VCaP (cell line): ENCODE results near the gene BHLHA15.

Experiments
- H3K27ac ChIP-seq: fragments of 450-650 bp; 2 replicates; pipeline ENCODE4 v1.5.1; 2017
- CTCF ChIP-seq: fragments of 450-650 bp; conservative IDR thresholded peaks from 2 replicates; pipeline ENCODE4 v1.5.1; 2017; ENCODE audit warnings: mild to moderate bottlenecking, moderate library complexity

BHLHA15 gene

DNA sequence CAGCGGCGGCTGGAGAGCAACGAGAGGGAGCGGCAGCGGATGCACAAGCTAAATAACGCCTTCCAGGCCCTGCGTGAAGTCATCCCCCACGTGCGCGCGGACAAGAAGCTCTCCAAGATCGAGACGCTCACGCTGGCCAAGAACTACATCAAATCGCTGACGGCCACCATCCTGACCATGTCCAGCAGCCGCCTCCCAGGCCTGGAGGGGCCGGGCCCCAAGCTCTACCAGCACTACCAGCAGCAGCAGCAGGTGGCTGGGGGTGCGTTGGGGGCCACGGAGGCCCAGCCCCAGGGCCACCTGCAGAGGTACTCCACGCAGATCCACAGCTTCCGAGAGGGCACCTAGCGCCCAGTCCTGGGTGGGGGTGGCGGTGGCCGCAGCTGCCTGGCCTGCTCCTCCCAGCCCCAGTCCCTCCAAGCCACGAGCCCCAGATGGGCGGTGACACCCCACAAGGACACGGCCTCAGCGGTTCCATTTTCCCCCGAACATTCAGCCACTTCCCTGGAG is 1.3 kb downstream of the BHLHA15 start:
- no peak for TF ChIP-seq CTCF

GRCh38 chr7:98213296-98213887 is 2.2 kb downstream of the BHLHA15 start:
- TF ChIP-seq CTCF: no peak
- no peak overlapping the region for H3K27ac ChIP-seq

More for the DNA sequence above, 1.3 kb downstream of the BHLHA15 start:
- H3K27ac ChIP-seq: no peak overlapping the region

DNA sequence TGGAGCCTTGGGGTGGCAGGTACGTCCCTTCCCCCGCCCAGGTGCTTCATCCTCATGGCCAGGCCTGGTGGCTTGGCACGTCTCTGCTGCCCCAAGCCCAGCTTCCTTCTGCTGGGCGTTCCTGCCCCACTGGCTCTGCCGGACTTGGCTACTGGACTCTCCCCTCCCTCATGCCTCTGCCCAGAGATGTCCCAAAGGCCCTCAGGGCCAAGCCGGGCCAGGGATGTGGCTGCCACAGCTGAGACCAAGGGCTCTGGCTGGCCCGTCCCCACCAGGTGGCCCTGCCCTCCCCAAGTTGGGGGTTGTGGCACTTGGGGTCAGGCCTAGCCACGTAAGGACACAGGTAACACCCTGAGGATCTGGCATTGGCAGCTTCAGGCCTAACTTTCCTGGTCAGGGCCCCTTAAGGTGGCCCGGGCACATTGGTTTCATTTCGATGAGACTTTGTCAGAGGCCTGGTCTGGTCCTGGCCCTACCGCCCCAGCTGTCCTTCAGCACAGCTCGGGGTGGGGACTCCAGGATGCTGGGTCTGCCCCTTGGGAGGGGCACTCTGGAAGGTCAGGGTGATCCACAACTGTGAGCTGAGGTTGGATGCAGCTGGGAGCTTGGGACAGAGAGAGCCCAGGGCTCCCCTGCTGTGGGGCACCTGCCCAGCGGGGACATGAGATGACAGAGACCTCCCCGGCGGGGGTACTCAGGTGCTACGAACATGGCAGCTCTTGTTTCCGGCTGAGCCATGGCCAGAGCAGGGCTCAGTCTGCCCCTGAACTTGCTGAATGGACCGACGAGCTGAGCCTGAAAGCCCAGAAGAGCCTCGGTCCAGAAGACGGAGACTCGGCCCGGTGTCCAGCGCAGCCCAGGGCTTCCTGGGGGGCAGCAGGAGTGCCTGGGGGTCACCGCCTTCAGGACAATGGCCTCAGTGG is 2.9 kb downstream of the BHLHA15 start:
- H3K27ac ChIP-seq: no peak overlapping the region
- TF ChIP-seq CTCF: no peak

DNA sequence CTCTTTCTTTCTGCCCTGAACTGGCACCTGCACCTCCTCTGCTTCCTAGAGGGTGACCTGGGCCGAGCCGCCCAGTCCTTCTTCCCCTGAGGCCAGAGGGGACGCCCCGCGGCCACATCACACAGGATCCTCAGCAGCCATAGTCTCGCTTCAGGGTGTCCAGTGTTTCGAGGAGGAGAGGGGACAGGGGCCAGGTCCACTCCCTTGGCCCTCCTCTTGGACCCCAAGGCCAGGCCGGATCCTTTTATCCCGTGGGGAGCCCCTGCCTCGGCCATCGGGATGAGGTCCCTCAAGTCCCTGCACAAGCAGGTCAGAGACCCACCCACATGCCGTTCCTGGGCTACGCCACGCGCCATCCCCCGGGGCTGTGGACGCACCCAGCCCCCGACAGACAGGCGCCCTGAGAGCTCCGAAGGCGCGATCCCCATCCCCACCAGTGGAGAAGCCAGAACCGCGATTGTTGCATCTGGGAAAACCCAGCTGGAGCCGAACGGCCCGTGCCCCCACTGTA is 3.6 kb downstream of the BHLHA15 start:
- no peak for TF ChIP-seq CTCF

GRCh38 chr7:98215561-98216495 is 4.6 kb downstream of the BHLHA15 start:
- H3K27ac ChIP-seq: no peak overlapping the region
- TF ChIP-seq CTCF: no peak

More for the DNA sequence above, 3.6 kb downstream of the BHLHA15 start:
- H3K27ac ChIP-seq: no peak overlapping the region

DNA sequence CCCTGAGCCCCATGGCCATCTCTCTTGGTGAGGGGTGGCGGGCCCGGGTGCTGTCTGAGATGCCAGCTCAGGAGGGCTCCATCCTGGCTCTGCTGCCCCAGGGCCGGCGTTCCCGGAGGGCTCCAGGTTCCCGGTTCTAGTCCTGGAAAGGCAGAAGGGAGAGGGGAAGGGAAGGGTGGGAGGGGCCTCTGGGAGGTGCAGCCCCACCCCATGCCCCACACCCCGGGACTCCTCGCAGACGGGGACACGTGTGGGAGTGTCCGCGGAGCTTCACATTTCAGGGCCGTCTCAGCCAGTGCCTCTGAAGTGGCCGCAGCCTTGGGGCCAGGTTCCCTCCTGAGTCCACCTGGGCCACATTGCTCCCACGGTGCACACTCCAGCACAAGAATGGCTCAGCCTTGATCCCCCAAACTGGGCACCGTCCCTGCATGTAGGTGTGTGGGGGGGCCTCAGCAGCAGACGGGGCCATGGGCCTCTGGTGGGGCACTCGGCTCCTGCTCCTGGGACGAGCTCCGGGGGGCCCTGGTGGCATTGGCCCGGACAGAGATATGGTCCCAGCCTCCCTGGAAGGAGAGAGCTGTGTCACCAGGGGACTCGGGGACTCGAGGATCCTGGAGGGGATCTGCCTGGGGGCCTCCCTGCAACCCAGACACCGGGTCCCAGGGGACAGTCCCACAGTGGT is 5.8 kb downstream of the BHLHA15 start:
- peak overlapping the region; percentile 77 for H3K27ac ChIP-seq
- no peak for TF ChIP-seq CTCF
